ENCODE measurements around the gene PHAX. TPM values are rescaled to one million over a fixed set of nuclear protein-coding genes. Genes with fewer than 3 reads are reported as not detected.
"Not testable (repeated sequence)": the region's sequence is repeated elsewhere in the genome, so short reads cannot be mapped to it uniquely, and the experiment has no call there.

PHAX gene
- total and polyA plus RNA-seq, 8 donors = 5.0 to 17.8 (median 10.0) TPM

- no peak for FAIRE-seq
- H3K9me3 ChIP-seq = no peaks in the 10 kb centered on the region
- intact Hi-C loops (cut with DNase I) = no loop called here
- H3K4me3 ChIP-seq = no peak overlapping the region
- TF ChIP-seq CTCF (IDR thresholded peaks at IDR 0.05) = no peak
- no peaks in the 10 kb centered on the region for H3K4me1 ChIP-seq
- WGBS, 2 donors = 45 to 54% methylated on average over 2 of the region's 2 CpGs
- no peak for DNase-seq
- no peaks in the 10 kb centered on the region for H3K36me3 ChIP-seq
- no peak overlapping the region for H3K27ac ChIP-seq
- no peaks in the 10 kb centered on the region for H3K27me3 ChIP-seq
- ATAC-seq = no peak
These were observed 63.8 kb downstream of the PHAX start for GRCh38 chr5:126664586-126664985.

- H3K27ac ChIP-seq; ATAC-seq; H3K9me3 ChIP-seq; FAIRE-seq; H3K4me3 ChIP-seq; H3K4me1 ChIP-seq; DNase-seq; H3K36me3 ChIP-seq; H3K27me3 ChIP-seq; intact Hi-C loops (cut with DNase I): not testable (repeated sequence)
- 82 to 100% methylated on average over 1 of the region's 1 CpG for WGBS, 2 donors
These were observed 69.4 kb downstream of the PHAX start for GRCh38 chr5:126670109-126670508.

GRCh38 chr5:126671681-126672080 is 70.9 kb downstream of the PHAX start:
- FAIRE-seq; DNase-seq; H3K4me1 ChIP-seq; ATAC-seq; H3K36me3 ChIP-seq; H3K4me3 ChIP-seq; intact Hi-C loops (cut with DNase I); H3K27me3 ChIP-seq; H3K9me3 ChIP-seq; H3K27ac ChIP-seq: not testable (repeated sequence)
- WGBS, 2 donors = 88 to 91% methylated on average over 3 of the region's 3 CpGs

GRCh38 chr5:126673477-126673876 is 72.7 kb downstream of the PHAX start:
- no peaks in the 10 kb centered on the region for H3K9me3 ChIP-seq
- H3K4me3 ChIP-seq = no peak overlapping the region
- H3K27me3 ChIP-seq = no peaks in the 10 kb centered on the region
- ATAC-seq = no peak
- FAIRE-seq = no peak
- H3K4me1 ChIP-seq = no peaks in the 10 kb centered on the region
- no peak for DNase-seq
- no peak for TF ChIP-seq CTCF (IDR thresholded peaks at IDR 0.05)
- intact Hi-C loops (cut with DNase I) = no loop called here
- no peaks in the 10 kb centered on the region for H3K36me3 ChIP-seq
- 60 to 76% methylated on average over 11 of the region's 11 CpGs for WGBS, 2 donors
- no peak overlapping the region for H3K27ac ChIP-seq

- ATAC-seq (no peak), FAIRE-seq (no peak), DNase-seq (no peak)
- intact Hi-C loops (cut with DNase I) = no loop called here
- Histone ChIP-seq H3K27me3 (no peaks in the 10 kb centered on the region), H3K4me3 (no peak overlapping the region), H3K4me1 (no peaks in the 10 kb centered on the region), H3K27ac (no peak overlapping the region), H3K9me3 (no peaks in the 10 kb centered on the region), H3K36me3 (no peaks in the 10 kb centered on the region)
- no peak for TF ChIP-seq CTCF (IDR thresholded peaks at IDR 0.05)
- 54 to 58% methylated on average over 7 of the region's 7 CpGs for WGBS, 2 donors
These were observed 73.4 kb downstream of the PHAX start for GRCh38 chr5:126674145-126674544.

GRCh38 chr5:126675338-126675737 is 74.6 kb downstream of the PHAX start:
- Histone ChIP-seq H3K4me1 (no peaks in the 10 kb centered on the region), H3K27ac (no peak overlapping the region), H3K9me3 (no peaks in the 10 kb centered on the region), H3K4me3 (no peak overlapping the region), H3K36me3 (no peaks in the 10 kb centered on the region), H3K27me3 (no peaks in the 10 kb centered on the region)
- TF ChIP-seq CTCF (IDR thresholded peaks at IDR 0.05) = no peak
- intact Hi-C loops (cut with DNase I) = loop anchor here in 1 of 3 donors (5.0 kb wide), 1 partner anchor 107 kb away; no protein-coding TSS in a partner anchor
- no peak for FAIRE-seq
- no peak for DNase-seq
- no peak for ATAC-seq
- 62% methylated on average over 2 of the region's 2 CpGs for WGBS, 2 donors
